DMS79 (cell line): ENCODE results near the gene RNASEH2B.

Experiments
- DNase-seq: peaks from one replicate; lab custom pipeline; 2025; lab: John Stamatoyannopoulos, UW

The RNASEH2B gene

GRCh38 chr13:50941146-50941545, 31.6 kb downstream of the RNASEH2B start:
- no peak for DNase-seq

GRCh38 chr13:50942630-50943311, 33.2 kb downstream of the RNASEH2B start:
- no peak for DNase-seq

GRCh38 chr13:50945669-50946068, 36.1 kb downstream of the RNASEH2B start:
- no peak for DNase-seq

- no peak for DNase-seq
Observed at GRCh38 chr13:50948601-50949000, 39.0 kb downstream of the RNASEH2B start.

GRCh38 chr13:50950849-50951248, 41.3 kb downstream of the RNASEH2B start:
- DNase-seq = no peak

GRCh38 chr13:50951366-50951765, 41.8 kb downstream of the RNASEH2B start:
- no peak for DNase-seq

GRCh38 chr13:50955241-50955640, 45.6 kb downstream of the RNASEH2B start:
- DNase-seq = no peak

- no peak for DNase-seq
Observed at GRCh38 chr13:50955798-50956197, 46.2 kb downstream of the RNASEH2B start.

- no peak for DNase-seq
Observed at GRCh38 chr13:50957620-50958019, 48.0 kb downstream of the RNASEH2B start.

GRCh38 chr13:50969691-50970090, 60.1 kb downstream of the RNASEH2B start:
- DNase-seq = no peak

GRCh38 chr13:50970956-50971355, 61.4 kb downstream of the RNASEH2B start:
- no peak for DNase-seq

- DNase-seq = no peak
Observed at GRCh38 chr13:50974268-50974667, 64.7 kb downstream of the RNASEH2B start.

GRCh38 chr13:50979187-50979586, 69.6 kb downstream of the RNASEH2B start:
- DNase-seq = no peak

- DNase-seq = no peak
Observed at GRCh38 chr13:50981686-50982085, 72.1 kb downstream of the RNASEH2B start.

- no peak for DNase-seq
Observed at GRCh38 chr13:50989476-50989875, 79.9 kb downstream of the RNASEH2B start.

- DNase-seq = no peak
Observed at GRCh38 chr13:50990065-50990817, 80.7 kb downstream of the RNASEH2B start.

- DNase-seq = no peak
Observed at GRCh38 chr13:50990818-50991506, 81.4 kb downstream of the RNASEH2B start.

- DNase-seq = no peak
Observed at GRCh38 chr13:50991579-50992521, 82.3 kb downstream of the RNASEH2B start.

GRCh38 chr13:50993371-50993770, 83.8 kb downstream of the RNASEH2B start:
- no peak for DNase-seq

- DNase-seq = no peak
Observed at GRCh38 chr13:50993934-50994333, 84.3 kb downstream of the RNASEH2B start.

GRCh38 chr13:50994651-50995050, 85.1 kb downstream of the RNASEH2B start:
- no peak for DNase-seq

GRCh38 chr13:50995854-50996253, 86.3 kb downstream of the RNASEH2B start:
- DNase-seq = no peak
